Urinary bladder (tissue), 4 donors: ENCODE data around the gene CAMK1D. TPM values are rescaled to one million over a fixed set of nuclear protein-coding genes. Genes with fewer than 3 reads are reported as not detected.

Experiments used
- DNase-seq: peaks from one replicate; pipeline ENCODE4 v3.0.0-alpha.2; 2015; ENCODE audit errors: extremely low spot score
- H3K27ac ChIP-seq: one replicate; pipeline ENCODE4 v1.5.1; 2013; ENCODE audit warnings: low read depth, mild to moderate bottlenecking, moderate library complexity
- H3K36me3 ChIP-seq: one replicate; pipeline ENCODE4 v1.6.1; 2013; ENCODE audit warnings: mild to moderate bottlenecking, moderate library complexity; ENCODE audit not compliant: insufficient read depth
- H3K4me1 ChIP-seq: one replicate; pipeline ENCODE4 v1.6.1; 2013; ENCODE audit warnings: mild to moderate bottlenecking, moderate library complexity; ENCODE audit not compliant: insufficient read depth
- H3K4me3 ChIP-seq: one replicate; pipeline ENCODE4 v1.5.1; 2013; ENCODE audit warnings: low read depth, low read length
- WGBS: extraction: QIAGEN DNeasy Blood & Tissue Kit; methylation state at CpG from one replicate; pipeline ENCODE4 v1.1.7; 2013; 5-methylcytosine and 5-hydroxymethylcytosine counted together
- polyA plus RNA-seq: library from polyadenylated mRNA; stranded (reverse); fragments of 200-250 nt; gene quantifications from one replicate; pipeline ENCODE4 v1.2.3, GENCODE V29; 2013
- total RNA-seq: library from RNA; depleted of rRNA; stranded (reverse); fragments of >200 nt; gene quantifications from one replicate; pipeline ENCODE4 v1.2.3, GENCODE V29; 2014
- donor health status: healthy with polysubstance abuse.
- donor health status: healthy.

The CAMK1D gene
- total and polyA plus RNA-seq, 2 donors, result 5.6 to 7.6 TPM

DNA sequence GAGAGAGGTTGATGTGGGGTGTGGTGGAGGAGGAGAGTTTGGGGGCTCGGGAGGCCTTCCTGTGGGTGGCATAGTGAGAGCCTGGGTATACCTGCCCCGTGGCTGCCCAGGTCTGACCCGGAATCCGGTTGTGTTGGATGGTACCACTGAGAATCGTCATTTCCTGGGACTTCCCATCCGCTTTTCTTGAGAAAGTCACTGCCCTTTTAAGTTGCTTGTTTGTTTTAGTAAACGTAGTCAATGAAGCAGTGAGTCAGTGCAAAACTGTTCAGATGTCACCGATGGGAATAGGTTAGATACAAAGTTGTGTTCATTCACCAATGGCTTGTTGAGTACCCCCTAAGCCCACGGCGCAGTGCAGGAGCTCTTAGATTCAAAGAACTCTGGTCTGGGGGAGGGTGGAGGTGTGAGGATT is 285.8 kb downstream of the CAMK1D start:
- Histone ChIP-seq H3K27ac (no peak overlapping the region), H3K4me1 (peaks cover 2% of the 10 kb centered on the region), H3K36me3 (no peaks in the 10 kb centered on the region), H3K4me3 (no peak overlapping the region)
- 69% methylated on average over 10 of the region's 10 CpGs for WGBS
- DNase-seq, result no peak

DNA sequence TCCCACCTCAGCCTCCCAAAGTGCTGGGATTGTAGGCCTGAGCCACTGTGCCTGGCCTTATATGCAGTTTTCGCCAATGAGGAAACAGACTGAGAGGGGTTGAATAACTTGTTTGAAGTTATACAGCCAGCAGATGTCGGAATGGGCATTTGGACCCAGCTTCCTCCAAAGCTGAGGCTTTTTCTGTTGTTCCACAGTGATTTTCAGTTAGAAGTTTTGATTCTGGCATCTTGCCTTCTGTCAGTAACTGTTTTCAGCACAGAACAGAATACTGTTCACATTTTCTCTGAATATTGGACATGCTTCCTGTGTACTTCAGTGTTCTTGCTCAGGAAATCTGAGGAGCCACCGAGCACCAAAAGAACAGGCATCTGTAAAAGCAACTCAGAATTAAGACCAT is 287.2 kb downstream of the CAMK1D start:
- WGBS, result 86% methylated on average over 3 of the region's 3 CpGs
- Histone ChIP-seq H3K4me3 (no peak overlapping the region), H3K27ac (no peak overlapping the region), H3K36me3 (no peaks in the 10 kb centered on the region), H3K4me1 (peaks cover 2% of the 10 kb centered on the region)
- no peak for DNase-seq

GRCh38 chr10:12637649-12638048 is 288.3 kb downstream of the CAMK1D start:
- no peak for DNase-seq
- 93% methylated on average over 8 of the region's 8 CpGs for WGBS
- no peaks in the 10 kb centered on the region for H3K36me3 ChIP-seq

DNA sequence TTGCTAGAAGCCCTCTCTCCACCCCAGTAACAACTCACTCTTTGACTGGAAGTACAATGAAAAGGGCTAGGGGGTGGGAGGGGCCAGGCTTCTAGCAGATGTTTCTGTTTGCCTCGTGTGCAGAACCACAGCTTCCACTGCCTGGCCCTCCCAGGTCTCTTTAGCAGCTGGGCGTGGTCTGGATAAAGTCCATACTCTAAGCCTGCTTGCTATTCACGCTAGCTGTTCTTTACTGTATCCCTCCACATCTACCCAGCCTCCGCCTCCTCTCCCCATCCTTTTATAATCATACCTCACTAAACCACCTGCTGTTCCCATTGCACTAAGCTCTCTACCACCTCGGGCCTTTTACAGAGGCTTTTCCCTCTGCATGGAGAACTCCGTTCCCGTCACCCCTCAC is 288.8 kb downstream of the CAMK1D start:
- Histone ChIP-seq H3K36me3 (no peaks in the 10 kb centered on the region), H3K27ac (no peak overlapping the region), H3K4me1 (peaks cover 2% of the 10 kb centered on the region), H3K4me3 (no peak overlapping the region)
- DNase-seq, result no peak
- WGBS, result 66% methylated on average over 7 of the region's 7 CpGs

More at GRCh38 chr10:12637649-12638048, 288.3 kb downstream of the CAMK1D start:
- Histone ChIP-seq H3K4me1 (peaks cover 2% of the 10 kb centered on the region), H3K4me3 (no peak overlapping the region), H3K27ac (no peak overlapping the region)

GRCh38 chr10:12638781-12639180 is 289.4 kb downstream of the CAMK1D start:
- Histone ChIP-seq H3K27ac (no peak overlapping the region), H3K36me3 (no peaks in the 10 kb centered on the region), H3K4me3 (no peak overlapping the region), H3K4me1 (peaks cover 2% of the 10 kb centered on the region)
- DNase-seq, result no peak
- WGBS, result 91% methylated on average over 11 of the region's 11 CpGs

GRCh38 chr10:12639996-12640944 is 290.9 kb downstream of the CAMK1D start:
- H3K4me3 ChIP-seq, result no peak overlapping the region
- peaks cover 2% of the 10 kb centered on the region for H3K4me1 ChIP-seq
- 84% methylated on average over 12 of the region's 12 CpGs for WGBS
- DNase-seq, result no peak
- H3K36me3 ChIP-seq, result no peaks in the 10 kb centered on the region
- no peak overlapping the region for H3K27ac ChIP-seq

DNA sequence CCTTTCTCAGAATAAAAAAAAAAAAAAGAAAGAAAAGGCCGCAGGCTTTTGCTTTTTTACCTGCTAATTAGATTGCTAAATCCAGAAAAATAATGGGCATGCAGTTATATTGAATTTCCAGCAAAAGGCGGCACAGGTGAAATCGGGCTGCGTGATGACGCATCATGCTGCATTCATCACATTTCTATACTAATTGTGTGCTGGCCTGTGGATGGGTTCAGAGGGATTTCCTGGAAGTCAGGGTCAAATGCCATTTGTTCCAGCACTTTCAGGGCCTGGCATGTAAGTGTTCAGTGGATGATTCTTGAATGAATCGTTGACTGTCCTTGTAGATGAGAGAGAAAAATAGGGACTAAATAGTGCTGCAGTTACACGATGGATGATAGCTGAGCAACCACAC is 292.7 kb downstream of the CAMK1D start:
- H3K27ac ChIP-seq, result no peak overlapping the region
- no peaks in the 10 kb centered on the region for H3K36me3 ChIP-seq
- 95% methylated on average over 7 of the region's 7 CpGs for WGBS
- no peaks in the 10 kb centered on the region for H3K4me1 ChIP-seq
- DNase-seq, result no peak
- H3K4me3 ChIP-seq, result no peak overlapping the region

DNA sequence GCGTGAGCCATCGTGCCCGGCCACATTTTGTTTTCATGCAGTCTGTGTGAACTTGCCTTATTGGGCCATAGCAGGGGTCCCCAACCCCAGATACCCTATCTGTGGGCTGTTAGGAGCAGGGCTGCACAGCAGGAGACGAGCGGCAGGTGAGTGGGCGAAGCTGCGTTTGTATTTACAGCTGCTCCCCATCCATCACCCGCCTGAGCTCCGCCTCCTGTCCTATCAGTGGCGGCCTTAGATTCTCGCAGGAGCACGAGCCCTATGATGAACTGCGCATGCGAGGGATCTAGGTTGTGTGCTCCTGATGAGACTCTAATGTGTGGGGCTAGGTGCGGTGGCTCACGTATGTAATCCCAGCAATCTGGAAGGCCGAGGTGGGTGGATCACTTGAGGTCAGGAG is 293.9 kb downstream of the CAMK1D start:
- Histone ChIP-seq H3K4me1 (no peaks in the 10 kb centered on the region), H3K4me3 (no peak overlapping the region), H3K27ac (no peak overlapping the region), H3K36me3 (no peaks in the 10 kb centered on the region)
- no peak for DNase-seq
- WGBS, result 91% methylated on average over 17 of the region's 17 CpGs

DNA sequence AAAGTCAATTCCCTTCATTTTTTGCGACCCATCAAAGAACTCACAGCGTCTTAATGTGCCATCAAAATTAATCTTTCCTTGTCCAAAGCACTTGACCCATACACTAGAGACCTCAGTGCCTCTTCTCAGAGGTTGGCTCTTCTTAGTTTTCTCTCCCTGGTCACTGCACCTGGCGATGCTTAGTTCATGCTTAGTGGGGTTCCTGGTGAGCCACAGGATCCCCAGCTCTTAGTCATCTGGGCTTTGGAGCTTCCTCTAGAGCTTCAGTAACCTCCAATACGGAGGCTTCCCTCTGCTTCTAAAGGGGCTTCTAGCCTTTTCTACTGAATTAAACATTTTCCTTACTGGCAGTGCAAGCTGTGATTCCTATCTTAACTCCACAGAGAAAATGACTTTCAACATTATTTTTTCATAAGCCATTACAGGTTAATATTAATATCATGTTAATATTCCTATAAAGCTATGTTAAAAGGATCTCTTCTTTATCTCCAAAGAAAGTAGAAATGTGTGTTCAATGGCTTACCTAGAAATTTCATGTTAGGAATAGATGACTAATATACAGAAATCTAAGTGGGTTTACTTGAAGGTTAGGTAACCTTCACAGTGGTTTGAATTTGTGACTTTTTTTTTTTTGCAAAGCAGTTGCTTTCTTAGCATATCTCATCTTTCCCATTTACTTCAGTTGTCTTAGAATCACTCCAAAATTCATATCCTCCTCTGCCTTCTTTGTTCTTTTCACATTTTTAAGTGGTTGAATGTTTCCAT is 295.2 kb downstream of the CAMK1D start:
- no peaks in the 10 kb centered on the region for H3K4me1 ChIP-seq
- H3K4me3 ChIP-seq, result no peak overlapping the region
- H3K36me3 ChIP-seq, result no peaks in the 10 kb centered on the region
- H3K27ac ChIP-seq, result no peak overlapping the region
- 88% methylated on average over 4 of the region's 4 CpGs for WGBS
- no peak for DNase-seq

GRCh38 chr10:12645449-12645848 is 296.1 kb downstream of the CAMK1D start:
- Histone ChIP-seq H3K4me3 (no peak overlapping the region), H3K27ac (no peak overlapping the region), H3K4me1 (no peaks in the 10 kb centered on the region), H3K36me3 (no peaks in the 10 kb centered on the region)
- WGBS, result 89% methylated on average over 11 of the region's 11 CpGs
- no peak for DNase-seq

DNA sequence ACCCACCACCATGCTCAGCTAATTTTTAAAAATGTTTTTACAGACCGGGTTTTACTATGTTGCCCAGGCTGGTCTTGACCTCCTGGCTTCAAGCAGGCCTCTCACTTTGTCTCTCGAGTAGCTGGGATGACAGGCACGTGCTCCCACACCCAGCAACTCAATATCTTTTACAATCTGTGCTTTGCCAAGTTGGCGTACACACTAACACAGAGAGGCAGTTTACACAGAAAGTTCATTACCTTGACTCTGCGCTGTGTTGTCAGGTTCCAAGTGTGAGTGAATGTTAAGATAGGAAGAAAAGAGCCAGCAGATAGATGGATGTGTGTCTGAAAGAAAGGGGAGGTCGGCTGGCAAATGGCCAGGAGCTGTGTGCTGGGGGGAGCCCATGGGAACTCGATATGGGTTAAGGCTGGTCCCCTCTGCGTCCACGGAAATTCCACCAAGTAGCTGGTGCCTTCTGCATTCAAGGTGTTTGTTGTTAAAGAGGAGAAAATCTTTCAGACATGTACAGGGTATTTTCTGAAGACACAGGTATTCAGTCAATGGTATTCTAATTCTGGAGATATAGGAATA is 299.8 kb downstream of the CAMK1D start:
- WGBS, result 56% methylated on average over 9 of the region's 9 CpGs

GRCh38 chr10:12650122-12650521 is 300.8 kb downstream of the CAMK1D start:
- WGBS, result 89% methylated on average over 8 of the region's 8 CpGs

More for the DNA sequence above, 299.8 kb downstream of the CAMK1D start:
- no peaks in the 10 kb centered on the region for H3K4me1 ChIP-seq
- no peak overlapping the region for H3K4me3 ChIP-seq
- H3K27ac ChIP-seq, result no peak overlapping the region
- H3K36me3 ChIP-seq, result no peaks in the 10 kb centered on the region
- DNase-seq, result no peak

GRCh38 chr10:12650538-12651298 is 301.4 kb downstream of the CAMK1D start:
- Histone ChIP-seq H3K27ac (no peak overlapping the region), H3K4me3 (no peak overlapping the region), H3K36me3 (no peaks in the 10 kb centered on the region), H3K4me1 (no peaks in the 10 kb centered on the region)
- no peak for DNase-seq
- 61% methylated on average over 20 of the region's 20 CpGs for WGBS

More at GRCh38 chr10:12650122-12650521, 300.8 kb downstream of the CAMK1D start:
- no peaks in the 10 kb centered on the region for H3K36me3 ChIP-seq
- no peak overlapping the region for H3K4me3 ChIP-seq
- H3K4me1 ChIP-seq, result no peaks in the 10 kb centered on the region
- no peak for DNase-seq
- H3K27ac ChIP-seq, result no peak overlapping the region
